Natural killer cell (primary cell): ENCODE data around the gene PYGB. TPM values are rescaled to one million over a fixed set of nuclear protein-coding genes. Genes with fewer than 3 reads are reported as not detected.

Experiments
- ATAC-seq, 3 donors: fragments of 150-1000 bp in 2 of 3; fragments of 200-7000 bp in 1 of 3; cut with Tn5 transposase; 1 replicate in 1 of 3; 2 replicates in 2 of 3; pipeline ENCODE4 v1.10.0; 2021; ENCODE audit warnings: mild to moderate bottlenecking in 2 of 3, moderate library complexity in 2 of 3
- DNase-seq, 2 donors: peaks; one replicate each; pipeline versions ENCODE4 v3.0.0 to v3.0.0-alpha.2; 2013 to 2021; ENCODE audit warnings: mixed read lengths in 1 of 2
- H3K27ac ChIP-seq: one replicate; pipeline ENCODE4 v1.5.1; 2013; ENCODE audit warnings: mild to moderate bottlenecking, low read length
- H3K27me3 ChIP-seq: one replicate; pipeline ENCODE4 v1.6.1; 2013; ENCODE audit warnings: low read length; ENCODE audit not compliant: control insufficient read depth, insufficient read depth
- H3K36me3 ChIP-seq: one replicate; pipeline ENCODE4 v1.6.1; 2013; ENCODE audit warnings: low read length; ENCODE audit not compliant: control insufficient read depth, insufficient read depth
- H3K4me1 ChIP-seq: one replicate; pipeline ENCODE4 v1.6.1; 2013; ENCODE audit warnings: low read length; ENCODE audit not compliant: control insufficient read depth, insufficient read depth
- H3K4me3 ChIP-seq: one replicate; pipeline ENCODE4 v1.5.1; 2013; ENCODE audit warnings: low read length
- H3K9me3 ChIP-seq: one replicate; pipeline ENCODE4 v1.6.1; 2013; ENCODE audit warnings: low read length; ENCODE audit not compliant: control insufficient read depth, insufficient read depth
- H3K27ac Mint-ChIP-seq, 2 donors: one replicate each; pipeline ENCODE4 v1.8.0; 2022; ENCODE audit warnings: mild to moderate bottlenecking in 2 of 2, mixed read lengths in 2 of 2, moderate library complexity in 1 of 2
- H3K27me3 Mint-ChIP-seq, 2 donors: one replicate each; pipeline ENCODE4 v1.8.0; 2022; ENCODE audit warnings: low read depth in 2 of 2, mixed read lengths in 2 of 2
- H3K36me3 Mint-ChIP-seq: one replicate; pipeline ENCODE4 v1.8.0; 2022; ENCODE audit warnings: mixed read lengths
- H3K4me1 Mint-ChIP-seq, 2 donors: one replicate each; pipeline ENCODE4 v1.8.0; 2022; ENCODE audit warnings: mixed read lengths in 2 of 2
- H3K4me3 Mint-ChIP-seq: one replicate; pipeline ENCODE4 v1.8.0; 2022; ENCODE audit warnings: mild to moderate bottlenecking, moderate library complexity, mixed read lengths
- H3K9me3 Mint-ChIP-seq, 2 donors: one replicate each; pipeline ENCODE4 v1.8.0; 2022; ENCODE audit warnings: mixed read lengths in 2 of 2
- CTCF ChIP-seq: fragments of 200-600 bp; IDR thresholded peaks from one replicate; pipeline ENCODE4 v1.8.0; 2022; ENCODE audit warnings: antibody characterized with exemption
- WGBS: methylation state at CpG from one replicate; pipeline ENCODE4 v1.1.7; 2013; ENCODE audit warnings: missing lambda C conversion rate; ENCODE audit not compliant: insufficient coverage; 5-methylcytosine and 5-hydroxymethylcytosine counted together
- intact Hi-C: fragments of 100-400 bp; cut with micrococcal nuclease; formaldehyde crosslinking; loops from one replicate; pipeline ENCODE4 v1.14.2; 2022
- total RNA-seq, 4 donors: library from RNA; stranded (reverse); fragments of 120-200 nt in 1 of 4; gene quantifications; one replicate each; pipeline versions ENCODE4 v1.2.3 to v1.2.4, GENCODE V29; 2013 to 2022

PYGB gene
- total RNA-seq, 3 donors from 2014 or later (not counting 1 experiment from before 2014, with no cell fraction given): 39.4 to 55.4 (median 47.0) TPM

- Mint-ChIP-seq H3K27me3 (no peaks in the 10 kb centered on the region), H3K9me3 (no peaks in the 10 kb centered on the region), H3K36me3 (no peaks in the 10 kb centered on the region), H3K27ac (peak overlapping the region in 1 of 2 donors; percentile 10), H3K4me3 (no peak overlapping the region), H3K4me1 (peaks cover 62 to 64% of the 10 kb centered on the region in 2 donors)
- WGBS: no CpG with 5 or more reads among the region's 1 CpG
- no peak for ATAC-seq
- H3K36me3 ChIP-seq: no peaks in the 10 kb centered on the region
- intact Hi-C loops: no loop called here
- no peak for TF ChIP-seq CTCF
- H3K4me1 ChIP-seq: peaks cover 23% of the 10 kb centered on the region
- DNase-seq: no peak
- H3K4me3 ChIP-seq: no peak overlapping the region
- H3K27ac ChIP-seq: no peak overlapping the region
- H3K27me3 ChIP-seq: no peaks in the 10 kb centered on the region
- no peaks in the 10 kb centered on the region for H3K9me3 ChIP-seq
These were observed 97.8 kb downstream of the PYGB start for GRCh38 chr20:25345721-25346120.

GRCh38 chr20:25346349-25346748 is 98.5 kb downstream of the PYGB start:
- Histone ChIP-seq H3K27ac (no peak overlapping the region), H3K4me3 (no peak overlapping the region), H3K36me3 (no peaks in the 10 kb centered on the region), H3K27me3 (no peaks in the 10 kb centered on the region), H3K9me3 (no peaks in the 10 kb centered on the region), H3K4me1 (peaks cover 20% of the 10 kb centered on the region)
- Mint-ChIP-seq H3K36me3 (no peaks in the 10 kb centered on the region), H3K4me1 (peaks cover 57 to 59% of the 10 kb centered on the region in 2 donors), H3K27me3 (no peaks in the 10 kb centered on the region), H3K27ac (peak overlapping the region; percentile 71 to 74), H3K4me3 (peak overlapping the region; percentile 51), H3K9me3 (no peaks in the 10 kb centered on the region)
- no peak for TF ChIP-seq CTCF
- 20% methylated on average over 2 of the region's 6 CpGs for WGBS
- ATAC-seq (peak; percentile 67 to 96 (median 82)), DNase-seq (peak; percentile 24 to 29)
- intact Hi-C loops: no loop called here

Other genes with a start within 250 kb of the PYGB start
- gene ACSS1, start 189.9 kb upstream of the PYGB start, total RNA-seq: 10 to 100 TPM; 46.3 to 67.4 (median 57.4) TPM
- gene VSX1, start 165.9 kb upstream of the PYGB start, total RNA-seq: not detected
- gene ENTPD6, start 52.4 kb upstream of the PYGB start, total RNA-seq: 10 to 100 TPM; 36.4 to 43.1 (median 41.4) TPM
- 10 to 100 TPM; 28.5 to 34.6 (median 34.5) TPM for gene ABHD12, start 142.8 kb downstream of the PYGB start, total RNA-seq
- 1 to 10 TPM; 1.3 to 1.5 (median 1.4) TPM for gene GINS1, start 159.6 kb downstream of the PYGB start, total RNA-seq